Measurements from ENCODE around the gene EDARADD. TPM values are rescaled to one million over a fixed set of nuclear protein-coding genes. Genes with fewer than 3 reads are reported as not detected.
"Not testable (repeated sequence)": the region's sequence is repeated elsewhere in the genome, so short reads cannot be mapped to it uniquely, and the experiment has no call there.

EDARADD gene
- total RNA-seq, 1 donor from 2014 or later: 17.0 TPM

DNA sequence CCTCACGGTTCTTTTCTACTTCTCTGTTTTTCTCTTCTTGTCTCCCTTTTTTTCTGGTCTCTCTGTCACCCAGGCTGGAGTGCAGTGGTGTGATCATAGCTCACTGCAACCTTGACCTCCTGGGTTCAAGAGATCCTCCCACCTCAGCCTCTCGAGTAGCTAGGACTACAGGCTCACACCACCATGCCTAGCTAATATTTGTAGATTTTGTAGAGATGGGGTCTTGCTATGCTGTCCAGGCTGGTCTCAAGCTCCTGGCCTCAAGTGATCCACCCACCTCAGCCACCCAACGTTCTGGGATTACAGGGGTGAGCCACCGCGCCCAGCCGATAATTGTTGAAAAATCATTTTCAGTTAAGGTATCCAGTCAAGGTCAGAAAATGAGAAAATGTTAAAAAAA is 103.8 kb downstream of the EDARADD start:
- TF ChIP-seq, protein P1, sequence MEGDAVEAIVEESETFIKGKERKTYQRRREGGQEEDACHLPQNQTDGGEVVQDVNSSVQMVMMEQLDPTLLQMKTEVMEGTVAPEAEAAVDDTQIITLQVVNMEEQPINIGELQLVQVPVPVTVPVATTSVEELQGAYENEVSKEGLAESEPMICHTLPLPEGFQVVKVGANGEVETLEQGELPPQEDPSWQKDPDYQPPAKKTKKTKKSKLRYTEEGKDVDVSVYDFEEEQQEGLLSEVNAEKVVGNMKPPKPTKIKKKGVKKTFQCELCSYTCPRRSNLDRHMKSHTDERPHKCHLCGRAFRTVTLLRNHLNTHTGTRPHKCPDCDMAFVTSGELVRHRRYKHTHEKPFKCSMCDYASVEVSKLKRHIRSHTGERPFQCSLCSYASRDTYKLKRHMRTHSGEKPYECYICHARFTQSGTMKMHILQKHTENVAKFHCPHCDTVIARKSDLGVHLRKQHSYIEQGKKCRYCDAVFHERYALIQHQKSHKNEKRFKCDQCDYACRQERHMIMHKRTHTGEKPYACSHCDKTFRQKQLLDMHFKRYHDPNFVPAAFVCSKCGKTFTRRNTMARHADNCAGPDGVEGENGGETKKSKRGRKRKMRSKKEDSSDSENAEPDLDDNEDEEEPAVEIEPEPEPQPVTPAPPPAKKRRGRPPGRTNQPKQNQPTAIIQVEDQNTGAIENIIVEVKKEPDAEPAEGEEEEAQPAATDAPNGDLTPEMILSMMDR (IDR thresholded peaks at IDR 0.05; ENCODE audit: unreplicated experiment): no peak
- H3K4me1 Mint-ChIP-seq: peaks cover 41% of the 10 kb centered on the region

DNA sequence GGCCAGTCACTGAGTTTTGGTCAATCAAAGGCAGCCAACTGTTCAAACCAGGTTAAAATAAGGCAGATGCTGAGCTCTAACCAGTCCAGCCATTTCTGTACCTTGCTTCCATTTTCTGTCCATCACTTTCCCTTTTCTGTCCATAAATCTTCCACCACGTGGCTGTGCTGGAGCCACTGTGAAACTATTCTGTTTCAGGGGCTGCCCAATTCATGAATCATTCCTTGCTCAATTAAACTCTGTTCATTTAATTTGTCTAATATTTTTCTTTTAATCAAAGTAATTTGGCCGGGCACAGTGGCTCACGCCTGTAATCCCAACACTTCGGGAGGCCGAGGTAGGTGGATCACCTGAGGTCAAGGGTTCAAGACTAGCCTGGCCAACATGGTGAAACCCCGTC is 107.0 kb downstream of the EDARADD start:
- TF ChIP-seq, protein P1 (IDR thresholded peaks at IDR 0.05; ENCODE audit: unreplicated experiment): no peak
- H3K36me3 Mint-ChIP-seq: no peaks in the 10 kb centered on the region
- DNase-seq (ENCODE audit: low spot score in 2 of 2, unreplicated experiment in 2 of 2): no peak
- peaks cover 42% of the 10 kb centered on the region for H3K4me1 Mint-ChIP-seq
- H3K27me3 Mint-ChIP-seq (ENCODE audit: low read depth): no peaks in the 10 kb centered on the region
- H3K9me3 Mint-ChIP-seq: no peaks in the 10 kb centered on the region
- H3K27ac Mint-ChIP-seq: no peak overlapping the region
- H3K4me3 Mint-ChIP-seq: no peak overlapping the region

More for the DNA sequence above, 103.8 kb downstream of the EDARADD start:
- no peaks in the 10 kb centered on the region for H3K9me3 Mint-ChIP-seq
- H3K27me3 Mint-ChIP-seq (ENCODE audit: low read depth): no peaks in the 10 kb centered on the region
- DNase-seq (ENCODE audit: low spot score in 2 of 2, unreplicated experiment in 2 of 2): no peak
- H3K4me3 Mint-ChIP-seq: no peak overlapping the region
- no peak overlapping the region for H3K27ac Mint-ChIP-seq
- H3K36me3 Mint-ChIP-seq: no peaks in the 10 kb centered on the region

DNA sequence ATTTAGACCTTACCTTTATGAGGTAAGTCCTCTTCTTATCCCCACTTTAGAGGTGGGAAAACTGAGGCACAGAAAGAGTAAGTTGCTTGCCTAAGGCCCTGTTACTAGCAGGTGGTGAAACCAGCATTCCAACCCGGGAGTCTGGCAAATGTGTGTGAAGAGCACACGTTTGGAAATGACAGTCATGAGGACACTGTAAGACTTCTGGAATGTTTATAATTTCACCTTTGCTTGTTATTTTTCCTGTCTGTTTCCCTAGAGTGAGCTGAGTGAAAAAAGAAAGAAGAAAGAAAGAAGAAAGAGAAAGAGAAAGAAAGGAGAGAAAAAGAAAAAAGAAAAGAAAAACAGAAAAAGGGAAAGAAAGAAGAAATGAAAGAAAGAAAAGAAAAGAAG is 108.5 kb downstream of the EDARADD start:
- Mint-ChIP-seq H3K4me3 (peak overlapping the region; percentile 58), H3K9me3 (no peaks in the 10 kb centered on the region), H3K36me3 (no peaks in the 10 kb centered on the region), H3K27me3 (ENCODE audit: low read depth) (no peaks in the 10 kb centered on the region), H3K4me1 (peaks cover 43% of the 10 kb centered on the region), H3K27ac (peak overlapping the region; percentile 97)
- TF ChIP-seq, protein P1 (IDR thresholded peaks at IDR 0.05; ENCODE audit: unreplicated experiment): no peak
- DNase-seq (ENCODE audit: low spot score in 2 of 2, unreplicated experiment in 2 of 2): no peak

DNA sequence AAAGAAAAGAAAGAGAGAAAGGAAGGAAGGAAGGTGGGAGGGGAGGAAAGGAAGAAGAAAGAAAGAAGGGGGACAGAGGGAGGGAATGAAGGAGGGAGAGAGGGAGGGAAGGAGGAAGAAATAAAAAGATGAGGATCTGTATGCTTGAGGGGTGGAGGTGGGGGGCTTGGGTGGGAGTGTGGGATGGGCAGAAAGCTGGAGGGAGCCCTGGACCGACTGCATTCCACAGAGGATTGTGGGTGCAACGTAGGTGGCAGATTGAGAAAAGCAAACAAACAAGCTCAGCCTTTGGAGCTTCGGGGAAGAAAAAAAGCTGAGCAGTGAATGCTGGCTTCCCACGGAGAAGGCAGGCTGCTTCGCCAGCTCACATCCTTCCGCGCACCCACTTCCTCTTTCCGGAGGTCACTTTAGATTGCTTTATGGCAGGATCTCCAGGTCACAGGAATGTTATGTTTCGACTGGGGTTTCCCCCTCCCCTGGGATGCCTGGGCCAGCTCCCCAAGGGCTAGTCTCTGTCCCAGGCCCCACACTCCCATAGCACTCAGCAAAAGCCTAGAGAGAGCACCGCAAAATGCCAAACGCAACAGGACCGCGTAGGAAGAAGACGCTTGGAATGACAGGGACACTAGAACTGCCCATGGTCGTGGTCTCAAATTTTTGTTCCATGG is 109.0 kb downstream of the EDARADD start:
- H3K36me3 Mint-ChIP-seq: no peaks in the 10 kb centered on the region
- peak in 1 of 2 experiments; percentile 57 for DNase-seq (ENCODE audit: low spot score in 2 of 2, unreplicated experiment in 2 of 2)
- TF ChIP-seq, protein P1 (IDR thresholded peaks at IDR 0.05; ENCODE audit: unreplicated experiment): no peak
- peak overlapping the region; percentile 58 for H3K4me3 Mint-ChIP-seq
- peaks cover 45% of the 10 kb centered on the region for H3K4me1 Mint-ChIP-seq
- peak overlapping the region; percentile 97 for H3K27ac Mint-ChIP-seq
- H3K27me3 Mint-ChIP-seq (ENCODE audit: low read depth): no peaks in the 10 kb centered on the region
- no peaks in the 10 kb centered on the region for H3K9me3 Mint-ChIP-seq

DNA sequence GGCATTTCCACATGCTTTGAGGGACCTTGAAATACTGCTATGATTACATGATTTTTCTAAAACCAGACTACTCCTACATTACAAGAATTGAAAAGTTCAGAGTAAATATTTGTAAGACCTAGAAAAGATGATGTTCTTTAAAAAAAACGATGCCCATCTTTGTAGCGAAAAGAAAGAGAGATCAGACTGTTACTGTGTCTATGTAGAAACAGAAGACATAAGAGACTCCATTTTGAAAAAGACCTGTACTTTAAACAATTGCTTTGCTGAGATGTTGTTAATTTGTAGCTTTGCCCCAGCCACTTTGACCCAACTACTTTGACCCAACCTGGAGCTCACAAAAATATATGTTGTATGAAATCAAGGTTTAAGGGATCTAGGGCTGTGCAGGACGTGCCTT is 110.3 kb downstream of the EDARADD start:
- H3K27me3 Mint-ChIP-seq (ENCODE audit: low read depth); DNase-seq (ENCODE audit: low spot score in 2 of 2, unreplicated experiment in 2 of 2); H3K4me3 Mint-ChIP-seq; H3K9me3 Mint-ChIP-seq; H3K36me3 Mint-ChIP-seq: not testable (repeated sequence)
- Mint-ChIP-seq H3K27ac (peak overlapping the region; percentile 97), H3K4me1 (peaks cover 45% of the 10 kb centered on the region)

DNA sequence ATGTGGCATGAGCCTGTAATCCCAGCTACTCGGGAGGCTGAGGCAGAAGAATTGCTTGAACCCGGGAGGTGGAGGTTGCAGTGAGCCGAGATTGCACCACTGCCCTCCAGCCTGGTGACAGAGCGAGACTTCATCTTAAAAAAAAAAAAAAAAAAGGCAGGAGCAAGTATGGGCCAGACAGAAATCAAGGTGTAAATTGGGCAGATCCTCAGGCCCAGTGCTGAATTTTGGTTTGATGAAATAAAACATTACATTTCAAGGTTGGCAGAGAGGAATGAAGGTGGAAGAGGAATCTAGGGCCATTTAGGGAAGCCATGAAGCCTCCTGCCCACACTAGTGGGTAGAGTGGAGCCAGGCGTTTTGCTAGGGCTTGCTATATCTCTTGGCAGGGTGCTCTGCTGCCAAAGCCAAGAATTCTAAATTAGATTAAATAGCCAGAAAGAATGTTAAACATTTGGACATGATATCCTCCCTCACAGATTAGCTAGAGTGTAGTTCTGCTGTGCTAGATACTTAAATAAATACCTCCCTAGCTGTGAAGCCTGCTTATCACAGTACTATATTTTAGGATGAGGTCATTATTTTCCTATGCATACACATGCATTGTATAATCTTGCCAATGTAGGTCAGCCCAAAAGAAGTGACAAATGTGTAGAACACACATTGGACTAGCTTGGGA is 113.1 kb downstream of the EDARADD start:
- no peak for DNase-seq (ENCODE audit: low spot score in 2 of 2, unreplicated experiment in 2 of 2)
- TF ChIP-seq, protein P1 (IDR thresholded peaks at IDR 0.05; ENCODE audit: unreplicated experiment): no peak
- Mint-ChIP-seq H3K4me3 (no peak overlapping the region), H3K36me3 (no peaks in the 10 kb centered on the region), H3K4me1 (peaks cover 45% of the 10 kb centered on the region), H3K27me3 (ENCODE audit: low read depth) (no peaks in the 10 kb centered on the region), H3K9me3 (no peaks in the 10 kb centered on the region), H3K27ac (peak overlapping the region; percentile 78)
